Panc1 (cell line): ENCODE measurements around the gene LRRC4B. TPM values are rescaled to one million over a fixed set of nuclear protein-coding genes. Genes with fewer than 3 reads are reported as not detected.
"Not testable (repeated sequence)": the region's sequence is repeated elsewhere in the genome, so short reads cannot be mapped to it uniquely, and the experiment has no call there.

Experiments used
- ATAC-seq: fragments of 200-7000 bp; cut with Tn5 transposase; 2 replicates; pipeline ENCODE4 v1.9.1; 2020; ENCODE audit warnings: mild to moderate bottlenecking, moderate library complexity
- Bru-seq: library from RNA; stranded (reverse); fragments of 400-500 nt; gene quantifications from one replicate; lab custom pipeline; 2021; lab: Mats Ljungman, UMichigan
- BruChase-seq, 2 experiments: library from RNA; stranded (reverse); fragments of 400-500 nt; gene quantifications; one replicate each; lab custom pipeline; 2021; lab: Mats Ljungman, UMichigan
- BruUV-seq: library from RNA; stranded (reverse); fragments of 400-500 nt; replicated peaks from 2 replicates; lab custom pipeline; 2021; lab: Mats Ljungman, UMichigan
- CTCF ChIA-PET: fragments of 300-600 bp; sonication (Branson Sonifier 250); formaldehyde crosslinking; loops from one replicate; lab custom pipeline; 2022; ENCODE audit warnings: antibody characterized with exemption; lab: Charles Lee
- POLR2A ChIA-PET: fragments of 300-600 bp; sonication (Branson Sonifier 250); formaldehyde crosslinking; loops from one replicate; lab custom pipeline; 2022; ENCODE audit warnings: antibody characterized with exemption; lab: Charles Lee
- DNase-seq: peaks from one replicate; pipeline ENCODE4 v3.0.0-alpha.2; 2010; ENCODE audit warnings: low read depth, low spot score
- H3K27ac ChIP-seq: 2 replicates; pipeline ENCODE4 v1.5.1; 2011; ENCODE audit warnings: mild to moderate bottlenecking, low read length, inconsistent platforms
- H3K27me3 ChIP-seq: fragments of 200-500 bp; sonication (Bioruptor generic); 2 replicates; pipeline ENCODE4 v1.6.0; 2014; ENCODE audit warnings: low read length, inconsistent platforms; ENCODE audit not compliant: control insufficient read depth, insufficient read depth
- H3K36me3 ChIP-seq: fragments of 200-500 bp; sonication (Bioruptor generic); 2 replicates; pipeline ENCODE4 v1.5.1; 2014; ENCODE audit warnings: inconsistent platforms, mild to moderate bottlenecking, low read length, moderate library complexity; ENCODE audit not compliant: control insufficient read depth, insufficient read depth
- H3K4me1 ChIP-seq: 2 replicates; pipeline ENCODE4 v1.5.1; 2011; ENCODE audit warnings: inconsistent platforms, mild to moderate bottlenecking, low read length, moderate library complexity; ENCODE audit not compliant: control insufficient read depth, insufficient read depth
- H3K4me3 ChIP-seq, 2 experiments: 2 replicates each; pipeline ENCODE4 v1.5.1; 2011 to 2012; ENCODE audit warnings: low read depth in 2 of 2, low read length in 2 of 2, mild to moderate bottlenecking in 2 of 2, inconsistent platforms in 1 of 2, moderate library complexity in 1 of 2
- H3K9me3 ChIP-seq: fragments of 200-500 bp; sonication (Bioruptor generic); 2 replicates; pipeline ENCODE4 v1.5.1; 2014; ENCODE audit warnings: low read depth, mild to moderate bottlenecking, inconsistent platforms, low read length, moderate library complexity; ENCODE audit not compliant: control insufficient read depth, insufficient read depth
- CTCF ChIP-seq: fragments of 450-650 bp; IDR thresholded peaks from 2 replicates; pipeline ENCODE4 v1.5.1; 2017; ENCODE audit warnings: mild to moderate bottlenecking
- POLR2AphosphoS5 ChIP-seq: IDR thresholded peaks from 2 replicates; pipeline ENCODE4 v1.6.1; 2012; ENCODE audit warnings: mild to moderate bottlenecking, low read depth, low read length, moderate library complexity
- SIN3A ChIP-seq: IDR thresholded peaks from 2 replicates; pipeline ENCODE4 v1.6.1; 2012; ENCODE audit warnings: low read depth, mild to moderate bottlenecking, low read length, moderate library complexity, borderline replicate concordance; ENCODE audit not compliant: insufficient read depth
- TCF7L2 ChIP-seq: IDR thresholded peaks from 2 replicates; pipeline ENCODE4 v1.6.1; 2011; ENCODE audit warnings: mild to moderate bottlenecking, low read depth, low read length, inconsistent platforms
- in situ Hi-C: cut with HindIII; loops from 2 replicates; pipeline ENCODE4 v1.10.0; 2016; ENCODE audit warnings: low sequenced_read_pairs, low pct_unique_long_range_greater_than_20kb
- intact Hi-C: fragments of 100-400 bp; cut with micrococcal nuclease; formaldehyde crosslinking; loops from one replicate; pipeline ENCODE4 v1.10.0; 2022; ENCODE audit not compliant: unreplicated experiment
- long read RNA-seq: library from polyadenylated mRNA; unstranded; transcript quantifications from one replicate; pipeline ENCODE4 v2.0.0, GENCODE V29; 2021; ENCODE audit not compliant: unreplicated experiment
- polyA plus RNA-seq: library from polyadenylated mRNA; unstranded; fragments of >200 nt; gene quantifications from one replicate; pipeline ENCODE4 v1.2.1, GENCODE V29; 2012; ENCODE audit warnings: missing spikeins; ENCODE audit not compliant: insufficient read length
- total RNA-seq: library from RNA; stranded (reverse); gene quantifications from one replicate; pipeline ENCODE4 v1.2.1, GENCODE V29; 2021; ENCODE audit not compliant: unreplicated experiment
- TF ChIP-seq, protein P1 (sequence below), 2 experiments: IDR thresholded peaks; 2 replicates each; pipeline ENCODE4 v1.6.1; 2011 to 2012; ENCODE audit warnings: low read depth in 2 of 2, control low read depth in 1 of 2, low read length in 1 of 2, mild to moderate bottlenecking in 1 of 2, moderate library complexity in 1 of 2; ENCODE audit not compliant: insufficient read depth in 1 of 2

Gene LRRC4B
- total RNA-seq (0.57 TPM), Bru-seq, nascent RNA (percentile 13 among the genes with signal in this experiment), BruChase-seq, experiment 1, labeled RNA remaining after a 2-hour chase (percentile 15 among the genes with signal in this experiment), BruChase-seq, experiment 2, labeled RNA remaining after a 6-hour chase (percentile 19 among the genes with signal in this experiment)
- polyA plus RNA-seq = 0.96 TPM
- long read RNA-seq = 0 reads

- POLR2A ChIA-PET = no interaction called here
- TF ChIP-seq, protein P1, sequence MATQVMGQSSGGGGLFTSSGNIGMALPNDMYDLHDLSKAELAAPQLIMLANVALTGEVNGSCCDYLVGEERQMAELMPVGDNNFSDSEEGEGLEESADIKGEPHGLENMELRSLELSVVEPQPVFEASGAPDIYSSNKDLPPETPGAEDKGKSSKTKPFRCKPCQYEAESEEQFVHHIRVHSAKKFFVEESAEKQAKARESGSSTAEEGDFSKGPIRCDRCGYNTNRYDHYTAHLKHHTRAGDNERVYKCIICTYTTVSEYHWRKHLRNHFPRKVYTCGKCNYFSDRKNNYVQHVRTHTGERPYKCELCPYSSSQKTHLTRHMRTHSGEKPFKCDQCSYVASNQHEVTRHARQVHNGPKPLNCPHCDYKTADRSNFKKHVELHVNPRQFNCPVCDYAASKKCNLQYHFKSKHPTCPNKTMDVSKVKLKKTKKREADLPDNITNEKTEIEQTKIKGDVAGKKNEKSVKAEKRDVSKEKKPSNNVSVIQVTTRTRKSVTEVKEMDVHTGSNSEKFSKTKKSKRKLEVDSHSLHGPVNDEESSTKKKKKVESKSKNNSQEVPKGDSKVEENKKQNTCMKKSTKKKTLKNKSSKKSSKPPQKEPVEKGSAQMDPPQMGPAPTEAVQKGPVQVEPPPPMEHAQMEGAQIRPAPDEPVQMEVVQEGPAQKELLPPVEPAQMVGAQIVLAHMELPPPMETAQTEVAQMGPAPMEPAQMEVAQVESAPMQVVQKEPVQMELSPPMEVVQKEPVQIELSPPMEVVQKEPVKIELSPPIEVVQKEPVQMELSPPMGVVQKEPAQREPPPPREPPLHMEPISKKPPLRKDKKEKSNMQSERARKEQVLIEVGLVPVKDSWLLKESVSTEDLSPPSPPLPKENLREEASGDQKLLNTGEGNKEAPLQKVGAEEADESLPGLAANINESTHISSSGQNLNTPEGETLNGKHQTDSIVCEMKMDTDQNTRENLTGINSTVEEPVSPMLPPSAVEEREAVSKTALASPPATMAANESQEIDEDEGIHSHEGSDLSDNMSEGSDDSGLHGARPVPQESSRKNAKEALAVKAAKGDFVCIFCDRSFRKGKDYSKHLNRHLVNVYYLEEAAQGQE (IDR thresholded peaks at IDR 0.05; ENCODE audit: insufficient read depth in 1 of 2, low read depth in 2 of 2, low read length in 1 of 2) = no peak
- no peak for TF ChIP-seq SIN3A
- no peak for TF ChIP-seq TCF7L2
- TF ChIP-seq POLR2AphosphoS5 = no peak
- no peak for TF ChIP-seq CTCF
- Histone ChIP-seq H3K4me3 (peak within 1 kb of the TSS in 1 of 2 experiments; percentile 12; a peak in 1 of 4 replicates), H3K9me3 (no peaks in the 10 kb centered on the region), H3K27me3 (no peaks in the 10 kb centered on the region; the same call in 1 of the 2 replicates), H3K4me1 (no peaks in the 10 kb centered on the region), H3K36me3 (no peaks in the 10 kb centered on the region), H3K27ac (no peak within 1 kb of the TSS)
- CTCF ChIA-PET = no interaction called here
- DNase-seq (no peak), ATAC-seq (no peak)
- no TSS peak for BruUV-seq
- intact Hi-C loops = no loop called here
- in situ Hi-C loops = no loop called here
Observed at GRCh38 chr19:50567882-50568727, at the start of gene LRRC4B. Gene LRRC4B, minus strand, starts transcription at chr19:50568435. Its CDS starts 19,597 bp downstream, at chr19:50548838.

DNA sequence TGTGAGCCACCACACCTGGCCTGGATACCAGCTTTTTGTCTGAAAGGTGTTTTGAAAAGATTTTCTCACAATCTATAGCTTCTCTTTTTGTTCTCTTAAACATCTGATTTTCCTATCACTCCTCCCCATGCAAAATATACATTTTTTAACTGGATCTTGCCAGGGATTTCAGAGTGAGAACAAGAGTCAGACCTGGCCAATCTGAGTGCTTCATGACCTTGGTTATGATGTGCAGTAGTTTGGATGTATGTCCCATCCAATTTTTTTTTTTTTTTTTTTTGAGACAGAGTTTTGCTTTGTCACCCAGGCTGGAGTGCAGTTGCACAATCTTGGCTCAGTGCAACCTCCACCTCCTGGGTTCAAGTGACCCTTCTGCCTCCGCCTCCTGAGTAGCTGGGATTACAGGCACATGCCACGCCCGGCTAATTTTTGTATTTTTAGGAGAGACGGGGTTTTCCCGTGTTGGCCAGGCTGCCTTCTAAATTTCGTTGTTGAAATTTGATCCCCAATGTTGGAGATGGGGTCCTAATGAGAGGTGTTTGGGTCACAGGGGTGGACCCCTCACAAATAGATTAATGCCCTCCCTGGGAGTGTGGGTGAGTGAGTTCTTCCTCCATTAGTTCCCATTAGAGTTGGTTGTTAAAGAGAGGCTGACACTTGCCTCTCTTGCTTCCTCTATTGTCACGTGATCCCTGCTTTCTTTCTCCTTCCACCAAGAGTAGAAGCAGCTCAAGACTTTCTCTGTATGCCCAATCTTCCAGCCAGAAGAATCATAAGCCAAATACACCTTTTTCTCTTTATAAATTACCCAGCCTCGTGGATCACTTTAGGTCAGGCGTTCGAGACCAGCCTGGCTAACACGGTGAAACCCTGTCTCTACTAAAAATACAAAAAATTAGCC lies 44.5 kb upstream of the LRRC4B start:
- in situ Hi-C loops, DNase-seq, intact Hi-C loops, H3K4me1 ChIP-seq, CTCF ChIA-PET, H3K36me3 ChIP-seq, H3K9me3 ChIP-seq, ATAC-seq, BruUV-seq, POLR2A ChIA-PET, H3K4me3 ChIP-seq, H3K27me3 ChIP-seq, H3K27ac ChIP-seq: not testable (repeated sequence)
